K562 (cell line): ENCODE measurements around the gene MYOT. TPM values are rescaled to one million over a fixed set of nuclear protein-coding genes. Genes with fewer than 3 reads are reported as not detected.
A peak's percentile ranks its signal among the peaks of the same experiment; 100 is the strongest.

Source experiments
- FOXK2 ChIP-seq, 2 experiments: fragments of 450-650 bp; IDR thresholded peaks in 1 of 2; conservative IDR thresholded peaks in 1 of 2; 2 replicates each; pipeline ENCODE4 v1.6.1; 2016; ENCODE audit warnings: low read depth in 2 of 2, mild to moderate bottlenecking in 1 of 2
- HCFC1 ChIP-seq: IDR thresholded peaks from 2 replicates; pipeline ENCODE4 v1.6.1; 2012; ENCODE audit warnings: low read depth, low read length, improper control_type of control experiment
- HDAC6 ChIP-seq: IDR thresholded peaks from 2 replicates; pipeline ENCODE4 v1.6.1; 2012; ENCODE audit warnings: low read depth, mild to moderate bottlenecking, control low read depth, inconsistent platforms, low read length, moderate library complexity
- MGA ChIP-seq: fragments of 450-650 bp; IDR thresholded peaks from 2 replicates; pipeline ENCODE4 v1.6.1; 2016; ENCODE audit warnings: mild to moderate bottlenecking, moderate library complexity
- SP1 ChIP-seq: sonication (generic); formaldehyde crosslinking; IDR thresholded peaks from 2 replicates; pipeline ENCODE4 v1.8.1; 2022; ENCODE audit warnings: mild to moderate bottlenecking, missing genetic modification reagents
- TOE1 ChIP-seq, 2 experiments: fragments of 450-650 bp in 1 of 2; sonication (generic) in 1 of 2; formaldehyde crosslinking in 1 of 2; IDR thresholded peaks; 2 replicates each; pipeline versions ENCODE4 v1.7.1 to v1.8.0; 2016 to 2022; ENCODE audit warnings: borderline replicate concordance in 2 of 2, mild to moderate bottlenecking in 2 of 2, antibody characterized with exemption in 1 of 2, inconsistent platforms in 1 of 2, low read depth in 1 of 2, missing genetic modification reagents in 1 of 2, moderate library complexity in 1 of 2
- polyA plus RNA-seq, 8 experiments: library from polyadenylated mRNA; depleted of rRNA in 4 of 8; stranded (reverse) in 5 of 8; unstranded in 3 of 8; fragments of >200 nt; fragmentation: Nextera tagmentation in 2 of 8; fragmentation: Illumina TruSeq in 1 of 8; extraction: Ambion mirVana in 2 of 8; extraction: Trizol in 1 of 8; gene quantifications; 2 replicates each; pipeline versions ENCODE4 v1.2.1 to v1.2.3, GENCODE V29; 2011 to 2014; ENCODE audit warnings: inconsistent platforms in 1 of 8, missing spikeins in 1 of 8
- total RNA-seq, 7 experiments: library from RNA; depleted of rRNA in 6 of 7; stranded (reverse); fragments of >200 nt in 6 of 7; fragmentation: Illumina TruSeq in 2 of 7; extraction: Trizol in 2 of 7; gene quantifications; 2 replicates each; pipeline versions ENCODE4 v1.2.1 to v1.2.3, GENCODE V29; 2011 to 2021; ENCODE audit warnings: low replicate concordance in 1 of 7
- TF ChIP-seq, protein P1 (sequence below): fragments of 450-650 bp; formaldehyde crosslinking; conservative IDR thresholded peaks from 2 replicates; pipeline ENCODE4 v1.4.0; 2022; ENCODE audit warnings: mild to moderate bottlenecking, missing genetic modification characterization
- TF ChIP-seq, protein P2 (sequence below): fragments of 250-450 bp; sonication (Bioruptor Pico); IDR thresholded peaks from 2 replicates; pipeline ENCODE4 v1.5.0; 2022; ENCODE audit warnings: mild to moderate bottlenecking

MYOT gene
- total and polyA plus RNA-seq, 9 of the 15 experiments (the other 6 are each of a cell fraction or from before 2014, with no cell fraction given): 0.24 to 0.38 TPM; not detected in 7

- peak; percentile 15; the same call in 1 of the 2 replicates for TF ChIP-seq MGA
- TF ChIP-seq FOXK2 (conservative IDR thresholded peaks at IDR 0.05 in 1 of 2, IDR thresholded peaks at IDR 0.05 in 1 of 2; ENCODE audit: low read depth in 2 of 2): peak; percentile 34 to 52; a peak in 3 of 4 replicates
- TF ChIP-seq, protein P1, sequence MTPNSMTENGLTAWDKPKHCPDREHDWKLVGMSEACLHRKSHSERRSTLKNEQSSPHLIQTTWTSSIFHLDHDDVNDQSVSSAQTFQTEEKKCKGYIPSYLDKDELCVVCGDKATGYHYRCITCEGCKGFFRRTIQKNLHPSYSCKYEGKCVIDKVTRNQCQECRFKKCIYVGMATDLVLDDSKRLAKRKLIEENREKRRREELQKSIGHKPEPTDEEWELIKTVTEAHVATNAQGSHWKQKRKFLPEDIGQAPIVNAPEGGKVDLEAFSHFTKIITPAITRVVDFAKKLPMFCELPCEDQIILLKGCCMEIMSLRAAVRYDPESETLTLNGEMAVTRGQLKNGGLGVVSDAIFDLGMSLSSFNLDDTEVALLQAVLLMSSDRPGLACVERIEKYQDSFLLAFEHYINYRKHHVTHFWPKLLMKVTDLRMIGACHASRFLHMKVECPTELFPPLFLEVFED: 0 out of 2 replicates have a peak, but pooled peaks have one; percentile 43
- TF ChIP-seq HCFC1: no peak
- TF ChIP-seq HDAC6: no peak
- no peak for TF ChIP-seq SP1 (CRISPR knock-in tag)
- peak; percentile 66; the same call in 1 of the 2 replicates for TF ChIP-seq TOE1 (IDR thresholded peaks at IDR 0.05; ENCODE audit: borderline replicate concordance)
- TF ChIP-seq TOE1 (CRISPR knock-in tag; IDR thresholded peaks at IDR 0.05; ENCODE audit: borderline replicate concordance, low read depth): no peak
- TF ChIP-seq, protein P2, sequence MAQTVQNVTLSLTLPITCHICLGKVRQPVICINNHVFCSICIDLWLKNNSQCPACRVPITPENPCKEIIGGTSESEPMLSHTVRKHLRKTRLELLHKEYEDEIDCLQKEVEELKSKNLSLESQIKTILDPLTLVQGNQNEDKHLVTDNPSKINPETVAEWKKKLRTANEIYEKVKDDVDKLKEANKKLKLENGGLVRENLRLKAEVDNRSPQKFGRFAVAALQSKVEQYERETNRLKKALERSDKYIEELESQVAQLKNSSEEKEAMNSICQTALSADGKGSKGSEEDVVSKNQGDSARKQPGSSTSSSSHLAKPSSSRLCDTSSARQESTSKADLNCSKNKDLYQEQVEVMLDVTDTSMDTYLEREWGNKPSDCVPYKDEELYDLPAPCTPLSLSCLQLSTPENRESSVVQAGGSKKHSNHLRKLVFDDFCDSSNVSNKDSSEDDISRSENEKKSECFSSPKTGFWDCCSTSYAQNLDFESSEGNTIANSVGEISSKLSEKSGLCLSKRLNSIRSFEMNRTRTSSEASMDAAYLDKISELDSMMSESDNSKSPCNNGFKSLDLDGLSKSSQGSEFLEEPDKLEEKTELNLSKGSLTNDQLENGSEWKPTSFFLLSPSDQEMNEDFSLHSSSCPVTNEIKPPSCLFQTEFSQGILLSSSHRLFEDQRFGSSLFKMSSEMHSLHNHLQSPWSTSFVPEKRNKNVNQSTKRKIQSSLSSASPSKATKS (CRISPR knock-in tag): no peak
Observed at GRCh38 chr5:137901011-137901817, 33.6 kb downstream of the MYOT start (continued).
